Kasumi-1 (cell line): Measurements from ENCODE around the gene DCLK2.
A peak's percentile ranks its signal among the peaks of the same experiment; 100 is the strongest.

Experiments
- DNase-seq, 2 experiments: peaks; one replicate each; lab custom pipeline; 2025; lab: John Stamatoyannopoulos, UW

The DCLK2 gene

GRCh38 chr4:150078041-150078578 is at the start of gene DCLK2:
TSS of gene DCLK2 (plus strand) at chr4:150078445. CDS start at chr4:150079028, 583 bp downstream.
- DNase-seq: peak; percentile 60 to 72

- DNase-seq: no peak
Measured at GRCh38 chr4:150032541-150032940, 45.7 kb upstream of the DCLK2 start.

- DNase-seq: no peak
Measured at GRCh38 chr4:150033081-150033480, 45.2 kb upstream of the DCLK2 start.

GRCh38 chr4:150033901-150034300 is 44.3 kb upstream of the DCLK2 start:
- no peak for DNase-seq

- DNase-seq: no peak
Measured at GRCh38 chr4:150037251-150037856, 40.9 kb upstream of the DCLK2 start.

GRCh38 chr4:150038335-150039076 is 39.7 kb upstream of the DCLK2 start:
- no peak for DNase-seq

GRCh38 chr4:150039274-150040127 is 38.7 kb upstream of the DCLK2 start:
- DNase-seq: peak in 1 of 2 experiments; percentile 1

- no peak for DNase-seq
Measured at GRCh38 chr4:150044517-150044916, 33.7 kb upstream of the DCLK2 start.

GRCh38 chr4:150045410-150045809 is 32.8 kb upstream of the DCLK2 start:
- DNase-seq: no peak

- no peak for DNase-seq
Measured at GRCh38 chr4:150046728-150047217, 31.5 kb upstream of the DCLK2 start.

GRCh38 chr4:150047546-150047945 is 30.7 kb upstream of the DCLK2 start:
- DNase-seq: no peak

GRCh38 chr4:150049682-150050081 is 28.6 kb upstream of the DCLK2 start:
- DNase-seq: no peak

GRCh38 chr4:150050566-150050965 is 27.7 kb upstream of the DCLK2 start:
- no peak for DNase-seq

GRCh38 chr4:150051111-150051510 is 27.1 kb upstream of the DCLK2 start:
- DNase-seq: no peak

- no peak for DNase-seq
Measured at GRCh38 chr4:150055467-150055866, 22.8 kb upstream of the DCLK2 start.

GRCh38 chr4:150056569-150056968 is 21.7 kb upstream of the DCLK2 start:
- DNase-seq: no peak

GRCh38 chr4:150061086-150061776 is 17.0 kb upstream of the DCLK2 start:
- DNase-seq: no peak

GRCh38 chr4:150063128-150063527 is 15.1 kb upstream of the DCLK2 start:
- peak; percentile 48 to 63 for DNase-seq

GRCh38 chr4:150065740-150066139 is 12.5 kb upstream of the DCLK2 start:
- DNase-seq: no peak

GRCh38 chr4:150067859-150068258 is 10.4 kb upstream of the DCLK2 start:
- DNase-seq: no peak

- DNase-seq: no peak
Measured at GRCh38 chr4:150068300-150068960, 9.8 kb upstream of the DCLK2 start.
